ENCODE results near the gene LY6G6D.

The LY6G6D gene

DNA sequence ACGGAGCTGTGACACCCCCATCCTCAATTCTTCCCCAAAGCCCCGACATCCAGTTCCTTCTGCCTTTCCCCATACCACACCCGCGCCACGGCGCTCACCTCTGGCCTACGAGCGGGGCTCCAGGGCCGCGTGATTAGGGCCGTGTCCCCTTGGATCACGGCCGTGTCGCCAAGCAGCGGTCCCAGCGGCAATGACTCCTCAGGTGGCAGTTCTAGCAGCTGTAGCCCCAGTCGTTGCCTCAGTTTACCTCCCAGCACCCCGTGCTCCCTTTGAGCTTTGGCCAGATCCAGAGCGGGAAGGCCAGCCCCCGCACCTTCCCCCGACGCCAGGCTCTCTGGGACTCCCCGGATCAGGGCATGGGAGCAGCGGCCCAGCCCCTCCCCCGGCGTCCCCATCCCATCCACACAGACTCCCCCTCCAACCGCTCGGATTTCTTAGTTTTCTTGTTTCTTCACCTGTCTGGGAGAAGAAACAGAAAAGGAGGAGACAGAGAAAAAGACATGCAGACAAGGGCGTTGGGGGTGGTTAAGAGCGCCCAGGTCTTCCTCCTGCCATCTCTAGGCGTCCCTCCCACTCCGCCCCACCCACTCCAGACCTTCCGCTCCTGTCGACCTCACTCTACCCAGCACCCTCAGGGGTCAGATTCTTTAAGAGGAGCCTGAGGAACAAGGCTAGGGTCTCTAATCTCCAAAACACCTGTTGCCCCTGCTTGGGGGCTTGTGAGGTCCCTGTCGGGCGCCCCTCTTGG lies 13.8 kb downstream of the LY6G6D start, which contains the start of gene DDAH2:
DDAH2 (minus strand) TSS at position 533 of the 748 bp plus-strand sequence; CDS start at position 395, 138 bp downstream.
- no peak for TF ChIP-seq EZH2phosphoT487 (IDR thresholded peaks at IDR 0.05; ENCODE audit: borderline replicate concordance, low read length)
- TF ChIP-seq, protein P1, sequence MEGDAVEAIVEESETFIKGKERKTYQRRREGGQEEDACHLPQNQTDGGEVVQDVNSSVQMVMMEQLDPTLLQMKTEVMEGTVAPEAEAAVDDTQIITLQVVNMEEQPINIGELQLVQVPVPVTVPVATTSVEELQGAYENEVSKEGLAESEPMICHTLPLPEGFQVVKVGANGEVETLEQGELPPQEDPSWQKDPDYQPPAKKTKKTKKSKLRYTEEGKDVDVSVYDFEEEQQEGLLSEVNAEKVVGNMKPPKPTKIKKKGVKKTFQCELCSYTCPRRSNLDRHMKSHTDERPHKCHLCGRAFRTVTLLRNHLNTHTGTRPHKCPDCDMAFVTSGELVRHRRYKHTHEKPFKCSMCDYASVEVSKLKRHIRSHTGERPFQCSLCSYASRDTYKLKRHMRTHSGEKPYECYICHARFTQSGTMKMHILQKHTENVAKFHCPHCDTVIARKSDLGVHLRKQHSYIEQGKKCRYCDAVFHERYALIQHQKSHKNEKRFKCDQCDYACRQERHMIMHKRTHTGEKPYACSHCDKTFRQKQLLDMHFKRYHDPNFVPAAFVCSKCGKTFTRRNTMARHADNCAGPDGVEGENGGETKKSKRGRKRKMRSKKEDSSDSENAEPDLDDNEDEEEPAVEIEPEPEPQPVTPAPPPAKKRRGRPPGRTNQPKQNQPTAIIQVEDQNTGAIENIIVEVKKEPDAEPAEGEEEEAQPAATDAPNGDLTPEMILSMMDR (IDR thresholded peaks at IDR 0.05; ENCODE audit: low read depth, low read length, poor library complexity, severe bottlenecking) = peak; percentile 94
- H3K9me3 ChIP-seq (ENCODE audit: control insufficient read depth, insufficient read depth, low read length) = no peaks in the 10 kb centered on the region
- peaks cover 6% of the 10 kb centered on the region; the same call in 1 of the 2 replicates for H4K20me1 ChIP-seq (ENCODE audit: control insufficient read depth, insufficient read depth, low read depth, low read length)
- peak within 1 kb of the TSS; percentile 62 for H3K27ac ChIP-seq (ENCODE audit: low read depth, low read length)
- peaks cover 9% of the 10 kb centered on the region for H3K79me2 ChIP-seq (ENCODE audit: control insufficient read depth, low read length)
- peaks cover 59% of the 10 kb centered on the region for H3K36me3 ChIP-seq (ENCODE audit: control insufficient read depth, low read length)
- peak within 1 kb of the TSS; percentile 90 for H3K4me2 ChIP-seq (ENCODE audit: low read length)
- peaks cover 29% of the 10 kb centered on the region for H3F3A ChIP-seq (ENCODE audit: control insufficient read depth, insufficient read depth)
- H3K27me3 ChIP-seq (ENCODE audit: control insufficient read depth, low read length) = no peaks in the 10 kb centered on the region
- no peaks in the 10 kb centered on the region for H3K9me2 ChIP-seq (replicated peaks; ENCODE audit: control insufficient read depth, low read length)
- peaks cover 45% of the 10 kb centered on the region for H3K4me1 ChIP-seq (ENCODE audit: control insufficient read depth, low read length)
- H3K4me3 ChIP-seq (ENCODE audit: low read length) = peak within 1 kb of the TSS; percentile 86

- TF ChIP-seq, protein P1 (IDR thresholded peaks at IDR 0.05; ENCODE audit: low read depth, low read length, poor library complexity, severe bottlenecking) = peak; percentile 12
- no peak for TF ChIP-seq EZH2phosphoT487 (IDR thresholded peaks at IDR 0.05; ENCODE audit: borderline replicate concordance, low read length)
- Histone ChIP-seq H3K4me3 (ENCODE audit: low read length) (peak overlapping the region; percentile 86), H3K36me3 (ENCODE audit: control insufficient read depth, low read length) (peaks cover 65% of the 10 kb centered on the region), H3F3A (ENCODE audit: control insufficient read depth, insufficient read depth) (peaks cover 32% of the 10 kb centered on the region), H3K9me3 (ENCODE audit: control insufficient read depth, insufficient read depth, low read length) (no peaks in the 10 kb centered on the region), H3K9me2 (replicated peaks; ENCODE audit: control insufficient read depth, low read length) (no peaks in the 10 kb centered on the region), H3K79me2 (ENCODE audit: control insufficient read depth, low read length) (peaks cover 15% of the 10 kb centered on the region), H3K27me3 (ENCODE audit: control insufficient read depth, low read length) (no peaks in the 10 kb centered on the region), H4K20me1 (ENCODE audit: control insufficient read depth, insufficient read depth, low read depth, low read length) (peaks cover 12% of the 10 kb centered on the region; the same call in 1 of the 2 replicates), H3K4me1 (ENCODE audit: control insufficient read depth, low read length) (peaks cover 51% of the 10 kb centered on the region), H3K27ac (ENCODE audit: low read depth, low read length) (peak overlapping the region; percentile 35), H3K4me2 (ENCODE audit: low read length) (peak overlapping the region; percentile 90)
These were observed 14.4 kb downstream of the LY6G6D start for GRCh38 chr6:31729515-31729978.

DNA sequence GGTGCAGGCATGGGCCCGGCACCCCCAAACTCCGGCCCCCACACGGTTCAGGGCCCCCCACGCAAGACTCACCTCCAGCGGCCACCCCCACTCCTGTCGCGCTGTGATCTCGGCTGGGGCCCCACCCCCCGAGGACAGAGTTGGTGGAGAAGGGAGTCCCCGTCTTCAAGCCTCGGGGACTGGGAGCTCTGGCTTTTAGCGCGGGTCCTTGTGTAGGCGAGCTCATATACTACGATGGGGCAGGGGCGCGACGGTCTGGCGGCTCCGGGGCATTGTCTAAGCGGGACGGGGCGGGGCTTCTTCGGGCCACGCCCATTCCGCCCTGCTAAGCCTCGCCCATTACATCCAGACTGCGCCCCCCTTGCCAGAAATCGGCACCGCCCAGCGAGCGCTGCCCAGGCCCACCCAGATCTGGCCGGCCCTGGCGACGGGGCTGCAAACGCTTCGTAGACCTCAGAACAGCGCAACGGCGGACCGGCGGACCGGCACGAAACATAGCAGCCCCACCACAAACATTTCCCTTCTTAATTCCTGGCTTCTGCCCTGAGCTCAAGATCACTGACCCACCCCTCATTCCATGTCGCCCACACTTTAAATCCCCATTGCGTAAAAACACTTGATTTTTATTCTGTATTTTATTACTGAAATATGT lies 15.0 kb downstream of the LY6G6D start:
- TF ChIP-seq EZH2phosphoT487 (IDR thresholded peaks at IDR 0.05; ENCODE audit: borderline replicate concordance, low read length) = no peak
- TF ChIP-seq, protein P1 (IDR thresholded peaks at IDR 0.05; ENCODE audit: low read depth, low read length, poor library complexity, severe bottlenecking) = peak; percentile 15
- Histone ChIP-seq H3K4me3 (ENCODE audit: low read length) (peak overlapping the region; percentile 86), H4K20me1 (ENCODE audit: control insufficient read depth, insufficient read depth, low read depth, low read length) (peaks cover 13% of the 10 kb centered on the region; the same call in 1 of the 2 replicates), H3K9me3 (ENCODE audit: control insufficient read depth, insufficient read depth, low read length) (no peaks in the 10 kb centered on the region), H3K36me3 (ENCODE audit: control insufficient read depth, low read length) (peaks cover 70% of the 10 kb centered on the region), H3K9me2 (replicated peaks; ENCODE audit: control insufficient read depth, low read length) (no peaks in the 10 kb centered on the region), H3K27me3 (ENCODE audit: control insufficient read depth, low read length) (no peaks in the 10 kb centered on the region), H3K4me1 (ENCODE audit: control insufficient read depth, low read length) (peaks cover 55% of the 10 kb centered on the region), H3F3A (ENCODE audit: control insufficient read depth, insufficient read depth) (peaks cover 33% of the 10 kb centered on the region), H3K79me2 (ENCODE audit: control insufficient read depth, low read length) (peaks cover 21% of the 10 kb centered on the region), H3K27ac (ENCODE audit: low read depth, low read length) (peak overlapping the region; percentile 35), H3K4me2 (ENCODE audit: low read length) (peak overlapping the region; percentile 90)
